ENCODE results near the gene GALNT13. TPM values are rescaled to one million over a fixed set of nuclear protein-coding genes. Genes with fewer than 3 reads are reported as not detected.

The GALNT13 gene
- total RNA-seq, 1 donor from 2014 or later: 0.25 TPM

- intact Hi-C loops (cut with DNase I): no loop called here
- no peaks in the 10 kb centered on the region for H3K4me1 ChIP-seq
- no peak overlapping the region for H3K27ac ChIP-seq
- no peak for DNase-seq (ENCODE audit: extremely low spot score in 2 of 2)
- no peaks in the 10 kb centered on the region for H3K9me3 ChIP-seq
- no peaks in the 10 kb centered on the region for H3K36me3 ChIP-seq
- no peak overlapping the region for H3K4me3 ChIP-seq
- no peaks in the 10 kb centered on the region for H3K27me3 ChIP-seq
- no peak for TF ChIP-seq POLR2A (IDR thresholded peaks at IDR 0.05)
- no peak for TF ChIP-seq CTCF (IDR thresholded peaks at IDR 0.05)
- no peak for TF ChIP-seq POLR2AphosphoS5 (IDR thresholded peaks at IDR 0.05; ENCODE audit: insufficient read depth in 1 of 2, low read depth in 1 of 2)
Observed at GRCh38 chr2:154229966-154230365, 358.2 kb downstream of the GALNT13 start.

- Histone ChIP-seq H3K27me3 (no peaks in the 10 kb centered on the region), H3K27ac (no peak overlapping the region), H3K36me3 (no peaks in the 10 kb centered on the region), H3K4me3 (no peak overlapping the region), H3K9me3 (no peaks in the 10 kb centered on the region), H3K4me1 (no peaks in the 10 kb centered on the region)
- no peak for TF ChIP-seq CTCF (IDR thresholded peaks at IDR 0.05)
- TF ChIP-seq POLR2AphosphoS5 (IDR thresholded peaks at IDR 0.05; ENCODE audit: insufficient read depth in 1 of 2, low read depth in 1 of 2): no peak
- DNase-seq (ENCODE audit: extremely low spot score in 2 of 2): no peak
- intact Hi-C loops (cut with DNase I): no loop called here
Observed at GRCh38 chr2:154231021-154231420, 359.3 kb downstream of the GALNT13 start.

GRCh38 chr2:154233231-154233630 is 361.5 kb downstream of the GALNT13 start:
- DNase-seq (ENCODE audit: extremely low spot score in 2 of 2): no peak
- no peaks in the 10 kb centered on the region for H3K4me1 ChIP-seq
- H3K27ac ChIP-seq: no peak overlapping the region
- TF ChIP-seq POLR2A (IDR thresholded peaks at IDR 0.05) (no peak), POLR2AphosphoS5 (IDR thresholded peaks at IDR 0.05; ENCODE audit: insufficient read depth in 1 of 2, low read depth in 1 of 2) (no peak), CTCF (IDR thresholded peaks at IDR 0.05) (no peak)
- intact Hi-C loops (cut with DNase I): no loop called here
- no peak overlapping the region for H3K4me3 ChIP-seq
- no peaks in the 10 kb centered on the region for H3K9me3 ChIP-seq
- H3K36me3 ChIP-seq: no peaks in the 10 kb centered on the region
- no peaks in the 10 kb centered on the region for H3K27me3 ChIP-seq

GRCh38 chr2:154238252-154238651 is 366.5 kb downstream of the GALNT13 start:
- H3K27me3 ChIP-seq: no peaks in the 10 kb centered on the region
- no peaks in the 10 kb centered on the region for H3K4me1 ChIP-seq
- no peak overlapping the region for H3K27ac ChIP-seq
- no peaks in the 10 kb centered on the region for H3K36me3 ChIP-seq
- TF ChIP-seq CTCF (IDR thresholded peaks at IDR 0.05): no peak
- no peak for TF ChIP-seq POLR2AphosphoS5 (IDR thresholded peaks at IDR 0.05; ENCODE audit: insufficient read depth in 1 of 2, low read depth in 1 of 2)
- no peak for TF ChIP-seq POLR2A (IDR thresholded peaks at IDR 0.05)
- no peaks in the 10 kb centered on the region for H3K9me3 ChIP-seq
- H3K4me3 ChIP-seq: no peak overlapping the region
- no peak for DNase-seq (ENCODE audit: extremely low spot score in 2 of 2)
- intact Hi-C loops (cut with DNase I): no loop called here

- Histone ChIP-seq H3K9me3 (no peaks in the 10 kb centered on the region), H3K27me3 (no peaks in the 10 kb centered on the region)
- no peak for DNase-seq (ENCODE audit: extremely low spot score in 2 of 2)
Observed at GRCh38 chr2:154240316-154240715, 368.6 kb downstream of the GALNT13 start.

GRCh38 chr2:154240921-154241379 is 369.2 kb downstream of the GALNT13 start:
- no peak for DNase-seq (ENCODE audit: extremely low spot score in 2 of 2)
- Histone ChIP-seq H3K36me3 (no peaks in the 10 kb centered on the region), H3K27me3 (no peaks in the 10 kb centered on the region), H3K27ac (no peak overlapping the region), H3K4me3 (no peak overlapping the region), H3K9me3 (no peaks in the 10 kb centered on the region), H3K4me1 (no peaks in the 10 kb centered on the region)
- intact Hi-C loops (cut with DNase I): no loop called here
- no peak for TF ChIP-seq POLR2AphosphoS5 (IDR thresholded peaks at IDR 0.05; ENCODE audit: insufficient read depth in 1 of 2, low read depth in 1 of 2)
- no peak for TF ChIP-seq POLR2A (IDR thresholded peaks at IDR 0.05)
- TF ChIP-seq CTCF (IDR thresholded peaks at IDR 0.05): no peak

More at GRCh38 chr2:154240316-154240715, 368.6 kb downstream of the GALNT13 start:
- TF ChIP-seq POLR2A (IDR thresholded peaks at IDR 0.05): no peak
- Histone ChIP-seq H3K4me3 (no peak overlapping the region), H3K4me1 (no peaks in the 10 kb centered on the region), H3K27ac (no peak overlapping the region), H3K36me3 (no peaks in the 10 kb centered on the region)
- intact Hi-C loops (cut with DNase I): no loop called here
